Measurements from ENCODE around the gene KEAP1.
A peak's percentile ranks its signal among the peaks of the same experiment; 100 is the strongest.
"Not testable (repeated sequence)": the region's sequence is repeated elsewhere in the genome, so short reads cannot be mapped to it uniquely, and the experiment has no call there.

The KEAP1 gene

DNA sequence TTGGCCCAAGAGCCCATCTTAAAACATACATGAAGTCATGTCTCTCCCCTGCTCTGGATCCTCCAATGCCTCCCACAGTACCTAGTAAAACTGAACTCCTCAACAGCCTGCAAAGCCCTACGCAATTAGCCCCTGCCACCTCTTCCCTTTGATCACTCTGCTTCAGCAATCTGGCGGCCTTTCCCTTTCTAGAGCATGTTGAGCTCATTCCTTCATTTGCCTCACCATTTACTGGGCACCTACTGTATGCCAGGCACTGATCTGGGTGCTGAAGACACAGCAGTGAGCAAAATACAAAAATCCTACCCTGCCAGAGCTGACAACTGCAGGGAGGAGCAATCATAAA is 2.9 kb downstream of the KEAP1 start:
- DNase-seq (ENCODE audit: low read depth in 4 of 4, low spot score in 1 of 4), result no peak

DNA sequence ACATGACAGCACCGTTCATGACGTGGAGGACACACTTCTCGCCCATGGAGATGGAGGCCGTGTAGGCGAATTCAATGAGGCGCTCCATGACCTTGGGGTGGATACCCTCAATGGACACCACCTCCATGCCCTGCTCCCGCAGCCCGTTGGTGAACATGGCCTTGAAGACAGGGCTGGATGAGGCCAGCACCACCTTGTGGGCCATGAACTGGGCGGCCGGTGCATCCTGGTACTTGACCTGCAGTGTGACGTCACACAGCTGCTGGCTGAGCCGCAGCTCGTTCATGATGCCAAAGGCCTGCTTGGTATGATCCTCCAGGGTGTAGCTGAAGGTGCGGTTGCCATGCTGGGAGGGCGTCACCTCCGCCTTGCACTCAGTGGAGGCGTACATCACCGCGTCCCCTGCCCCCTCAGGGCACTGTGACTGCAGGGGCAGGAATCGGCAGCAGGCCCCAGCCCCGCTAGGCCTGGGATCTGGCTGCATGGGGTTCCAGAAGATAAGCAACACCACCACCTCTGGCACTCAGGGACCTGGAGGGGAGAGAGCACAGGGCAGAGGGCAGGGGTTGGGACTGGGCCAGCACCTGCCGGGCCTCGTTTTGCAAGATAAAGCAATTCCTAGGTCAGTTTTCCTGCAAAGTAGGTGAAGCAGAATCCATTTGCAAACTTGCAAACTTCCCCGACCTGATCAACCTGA is 3.5 kb downstream of the KEAP1 start:
- DNase-seq (ENCODE audit: low read depth in 4 of 4, low spot score in 1 of 4), result no peak

DNA sequence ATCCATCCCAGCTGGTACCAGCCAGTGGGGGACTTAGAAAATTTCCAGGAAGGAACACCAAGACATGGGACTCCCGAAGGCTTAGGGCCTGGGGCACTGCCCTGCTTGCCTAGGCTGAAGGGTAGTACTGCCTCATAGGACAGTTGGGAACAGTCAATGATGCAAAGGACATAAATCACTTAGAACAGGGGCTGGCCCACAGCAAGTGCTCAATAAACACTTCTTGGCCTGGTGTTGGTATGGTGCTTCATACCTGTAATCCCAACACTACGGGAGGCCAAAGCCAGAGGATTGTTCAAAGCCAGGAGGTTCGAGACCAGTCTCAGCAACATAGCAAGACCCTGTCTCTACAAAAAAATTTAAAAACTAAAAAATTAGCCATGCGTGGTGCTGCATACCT is 5.8 kb downstream of the KEAP1 start:
- DNase-seq (ENCODE audit: low read depth in 4 of 4, low spot score in 1 of 4), result no peak

DNA sequence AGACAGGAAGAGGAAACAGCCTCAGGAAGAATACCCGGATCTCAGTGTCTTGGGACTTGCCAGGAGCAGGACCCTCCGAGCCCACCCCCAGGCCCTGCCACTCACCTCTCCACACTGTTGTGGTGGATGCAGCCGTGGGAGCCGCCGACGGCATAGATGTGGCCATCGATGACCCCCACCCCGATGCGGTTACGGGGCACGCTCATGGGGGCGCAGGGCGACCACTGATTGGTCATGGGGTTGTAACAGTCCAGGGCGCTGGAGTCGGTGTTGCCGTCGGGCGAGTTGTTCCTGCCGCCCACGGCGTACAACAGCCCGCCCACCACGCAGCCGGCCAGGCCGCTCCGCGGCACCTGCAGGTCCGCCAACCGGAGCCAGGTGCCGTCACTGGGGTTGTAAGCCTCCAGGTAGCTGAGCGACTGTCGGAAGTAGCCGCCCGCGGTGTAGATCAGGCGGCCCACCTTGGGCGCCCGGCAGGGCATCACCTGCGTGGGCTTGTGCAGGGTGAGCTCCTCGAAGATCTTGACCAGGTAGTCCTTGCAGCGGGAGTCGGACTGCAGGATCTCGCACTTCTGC is 11.6 kb downstream of the KEAP1 start:
- no peak for DNase-seq (ENCODE audit: low read depth in 4 of 4, low spot score in 1 of 4)

DNA sequence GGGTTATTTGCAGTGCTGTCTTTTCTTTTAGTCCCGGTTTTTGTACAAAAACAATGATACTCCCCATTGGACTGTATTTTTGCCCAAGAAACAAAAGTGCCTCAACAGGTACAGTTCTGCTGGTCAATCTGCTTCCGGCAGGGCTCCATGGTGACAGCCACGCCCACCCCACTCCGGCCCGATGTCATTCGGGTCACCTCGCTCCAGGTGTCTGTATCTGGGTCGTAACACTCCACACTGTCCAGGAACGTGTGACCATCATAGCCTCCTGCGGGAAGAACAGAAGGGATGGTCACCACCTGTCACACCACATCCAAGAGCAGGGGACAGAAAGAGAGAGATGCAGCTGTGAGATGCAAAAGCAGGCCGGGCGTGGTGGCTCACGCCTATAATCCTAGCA is 16.6 kb downstream of the KEAP1 start:
- DNase-seq (ENCODE audit: low read depth in 4 of 4, low spot score in 1 of 4), result no peak

DNA sequence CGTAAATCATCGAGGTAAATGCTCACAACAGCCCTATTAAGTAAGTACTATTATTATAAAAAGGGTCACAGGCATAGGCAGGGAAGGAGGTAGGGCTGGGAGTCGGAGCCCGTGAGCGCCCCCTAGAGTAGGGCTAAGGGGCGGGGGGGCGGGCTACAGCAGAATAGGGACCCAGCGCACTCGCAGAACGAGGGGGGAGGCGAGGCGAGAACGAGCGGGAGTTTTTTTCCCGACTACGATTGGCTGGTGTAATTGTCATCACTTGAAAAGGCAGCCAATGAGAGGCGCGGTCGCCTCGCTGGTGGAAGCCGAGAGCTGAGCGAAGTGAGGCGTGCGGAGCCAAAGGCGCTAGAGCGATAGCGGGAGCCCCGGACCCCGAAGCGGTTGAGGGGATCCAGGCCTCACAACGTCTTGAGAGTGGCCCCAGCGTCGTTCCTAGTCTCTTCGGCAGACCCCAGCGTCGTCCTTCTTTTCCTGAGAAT is 24.2 kb downstream of the KEAP1 start:
- DNase-seq (ENCODE audit: low read depth in 4 of 4, low spot score in 1 of 4), result peak; percentile 63 to 83 (median 81)

DNA sequence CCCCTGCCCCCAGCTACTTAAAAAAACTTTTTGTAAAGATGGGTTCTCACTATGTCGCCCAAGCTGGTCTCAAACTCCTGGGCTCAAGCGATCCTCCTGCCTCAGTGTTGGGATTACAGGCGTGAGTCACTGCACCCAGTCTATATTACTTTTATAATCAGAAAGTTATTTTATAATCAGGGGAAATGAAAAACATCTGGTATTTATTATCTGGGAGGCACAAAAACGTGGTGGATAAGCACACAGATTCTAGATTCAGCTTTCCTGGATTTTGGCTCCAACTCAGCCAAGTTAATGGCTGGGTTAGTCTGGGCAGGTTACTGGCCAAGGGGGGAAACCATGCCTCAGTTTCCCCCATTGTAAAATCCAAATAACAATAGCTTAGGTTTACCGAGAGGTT is 24.7 kb downstream of the KEAP1 start:
- DNase-seq (ENCODE audit: low read depth in 4 of 4, low spot score in 1 of 4), result no peak

DNA sequence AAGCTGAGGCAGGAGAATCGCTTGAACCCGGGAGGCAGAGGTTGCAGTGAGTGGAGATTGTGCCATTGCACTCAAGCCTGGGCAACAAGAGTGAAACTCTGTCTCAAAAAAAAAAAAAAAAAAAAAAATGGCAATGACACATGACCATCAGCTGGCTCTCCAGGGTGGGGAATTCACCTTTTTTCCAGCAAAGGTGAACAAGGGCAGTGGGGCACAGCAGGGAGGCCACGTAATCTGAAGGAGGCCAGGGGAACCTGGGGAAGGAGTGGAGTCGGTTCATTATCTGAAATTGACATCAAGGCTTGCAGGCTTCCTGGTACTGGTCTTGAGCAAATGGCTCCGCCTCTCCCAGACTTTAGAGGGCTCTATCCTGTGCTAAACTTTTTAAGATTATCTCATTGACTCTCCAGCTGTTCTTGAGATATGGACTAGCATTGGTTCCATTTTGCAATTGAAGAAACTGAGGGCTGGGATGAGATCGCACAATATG is 28.1 kb downstream of the KEAP1 start:
- DNase-seq (ENCODE audit: low read depth in 4 of 4, low spot score in 1 of 4), result no peak

DNA sequence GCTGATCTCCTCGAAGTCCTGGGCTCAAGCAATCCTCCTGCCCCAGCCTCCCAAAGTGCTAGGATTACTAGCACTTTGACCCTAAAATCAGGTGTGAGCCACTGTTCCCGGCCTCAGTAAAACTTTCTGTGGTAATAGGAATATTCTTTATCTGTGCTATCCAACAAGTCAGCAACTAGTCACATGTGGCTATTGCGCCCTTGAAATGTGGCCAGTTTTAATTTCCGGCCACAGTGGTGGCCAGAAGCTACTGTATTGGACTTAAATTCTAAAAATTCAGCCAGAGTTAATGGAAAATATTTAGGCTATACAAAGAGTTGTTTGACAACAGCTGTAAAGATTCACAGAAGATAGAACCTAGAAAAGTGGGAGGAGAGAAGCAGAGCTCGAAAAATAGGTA is 30.0 kb downstream of the KEAP1 start:
- DNase-seq (ENCODE audit: low read depth in 4 of 4, low spot score in 1 of 4), result no peak

DNA sequence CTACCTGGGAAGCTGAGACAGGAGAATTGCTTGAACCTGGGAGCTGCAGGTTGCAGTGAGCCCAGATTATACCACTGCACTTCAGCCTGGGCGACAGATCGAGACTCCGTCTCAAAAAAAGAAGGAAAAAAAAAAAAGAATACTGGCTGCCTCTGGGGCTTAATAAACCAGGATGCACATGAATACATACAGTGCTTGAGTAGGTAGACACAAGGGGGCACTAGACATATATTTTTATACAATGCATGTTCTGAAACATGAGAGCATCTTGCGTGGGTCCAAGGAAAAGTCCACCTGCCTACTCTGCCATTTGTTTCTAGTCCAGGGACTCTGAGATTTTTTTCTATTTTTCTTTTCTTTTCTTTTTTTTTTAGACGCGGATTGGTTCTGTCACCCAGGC is 31.2 kb downstream of the KEAP1 start:
- no peak for DNase-seq (ENCODE audit: low read depth in 4 of 4, low spot score in 1 of 4)

DNA sequence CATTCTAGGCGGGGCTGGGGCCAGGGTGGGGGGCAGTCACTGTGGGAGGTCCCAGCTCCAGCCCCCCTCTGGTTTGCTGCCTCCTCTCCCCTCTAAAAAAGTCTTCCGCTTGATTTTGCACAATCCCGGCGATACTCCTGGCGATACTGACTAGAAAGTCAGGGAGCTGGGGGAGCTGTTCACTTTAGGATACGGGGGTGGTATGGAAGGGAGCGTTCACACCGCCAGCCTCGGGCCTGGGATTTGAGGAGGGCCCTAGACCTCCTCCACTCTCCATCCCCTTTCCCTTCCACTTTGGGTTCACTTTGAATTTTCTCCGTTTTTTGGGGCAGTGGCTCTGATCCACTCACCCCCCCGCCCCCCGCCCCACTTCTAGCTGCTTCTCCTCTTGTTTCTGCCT is 35.0 kb downstream of the KEAP1 start:
- no peak for DNase-seq (ENCODE audit: low read depth in 4 of 4, low spot score in 1 of 4)

DNA sequence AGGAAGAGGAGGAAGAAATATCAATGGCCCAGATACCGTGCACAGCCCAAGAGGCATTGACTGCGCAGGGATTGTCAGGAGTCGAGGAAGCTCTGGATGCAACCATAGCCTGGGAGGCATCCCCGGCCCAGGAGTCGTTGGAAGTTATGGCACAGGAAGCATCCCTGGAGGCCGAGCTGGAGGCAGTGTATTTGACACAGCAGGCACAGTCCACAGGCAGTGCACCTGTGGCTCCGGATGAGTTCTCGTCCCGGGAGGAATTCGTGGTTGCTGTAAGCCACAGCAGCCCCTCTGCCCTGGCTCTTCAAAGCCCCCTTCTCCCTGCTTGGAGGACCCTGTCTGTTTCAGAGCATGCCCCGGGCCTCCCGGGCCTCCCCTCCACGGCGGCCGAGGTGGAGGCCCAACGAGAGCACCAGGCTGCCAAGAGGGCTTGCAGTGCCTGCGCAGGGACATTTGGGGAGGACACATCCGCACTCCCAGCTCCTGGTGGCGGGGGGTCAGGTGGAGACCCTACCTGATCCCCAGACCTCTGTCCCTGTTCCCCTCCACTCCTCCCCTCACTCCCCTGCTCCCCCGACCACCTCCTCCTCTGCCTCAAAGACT is 36.0 kb downstream of the KEAP1 start:
- no peak for DNase-seq (ENCODE audit: low read depth in 4 of 4, low spot score in 1 of 4)

DNA sequence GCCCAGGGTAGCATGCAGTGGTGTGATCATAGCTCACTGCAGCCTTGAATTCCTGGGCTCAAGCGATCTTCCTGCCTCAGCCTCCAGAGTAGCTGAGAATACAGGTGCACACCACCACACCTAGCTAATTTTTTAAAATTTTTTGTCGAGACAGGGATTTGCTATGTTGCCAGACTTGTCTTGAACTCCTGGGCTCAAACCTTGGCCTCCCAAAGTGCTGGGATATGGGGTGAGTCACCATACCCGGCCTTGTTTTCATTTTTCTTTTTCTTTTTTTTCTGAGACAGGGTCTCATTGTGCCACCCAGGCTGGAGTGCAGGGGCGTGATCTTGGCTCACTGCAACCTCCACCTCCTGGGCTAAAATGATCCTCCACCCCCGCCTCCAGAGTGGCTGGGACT is 38.7 kb downstream of the KEAP1 start:
- DNase-seq (ENCODE audit: low read depth in 4 of 4, low spot score in 1 of 4), result no peak

DNA sequence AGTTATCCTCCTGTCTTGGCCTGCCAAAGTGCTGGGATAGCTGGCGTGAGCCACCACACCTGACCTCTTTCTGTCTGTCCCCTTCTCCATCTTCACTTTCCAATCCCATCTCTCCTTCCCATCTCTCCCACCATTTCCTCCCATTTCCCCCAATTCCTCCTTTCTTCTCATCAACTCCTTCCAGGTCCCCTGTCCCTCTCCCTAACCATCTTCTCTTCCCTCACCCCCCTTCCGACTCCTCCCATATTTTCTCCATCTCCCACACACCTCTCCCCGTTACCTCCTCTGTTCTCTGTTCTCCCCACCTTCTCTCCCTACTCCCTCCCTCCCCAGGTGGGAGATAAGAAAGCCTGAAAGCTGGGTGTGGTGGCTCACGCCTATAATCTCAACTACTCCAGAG is 40.6 kb downstream of the KEAP1 start:
- no peak for DNase-seq (ENCODE audit: low read depth in 4 of 4, low spot score in 1 of 4)

DNA sequence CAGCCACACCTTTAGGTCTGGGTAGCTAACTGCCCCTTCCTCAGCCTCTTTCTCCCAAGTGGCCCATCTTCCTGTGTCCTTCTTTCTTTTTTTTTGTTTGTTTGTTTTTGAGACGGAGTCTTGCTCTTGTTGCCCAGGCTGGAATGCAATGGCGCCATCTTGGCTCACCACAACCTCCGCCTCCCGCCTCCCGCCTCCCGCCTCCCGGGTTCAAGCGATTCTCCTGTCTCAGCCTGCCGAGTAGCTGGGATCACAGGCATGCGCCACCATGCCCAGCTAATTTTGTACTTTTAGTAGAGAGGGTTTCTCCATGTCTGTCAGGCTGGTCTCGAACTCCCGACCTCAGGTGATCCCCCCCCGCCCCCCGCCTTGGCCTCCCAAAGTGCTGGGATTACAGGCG is 41.1 kb downstream of the KEAP1 start:
- not testable (repeated sequence) for DNase-seq (ENCODE audit: low read depth in 4 of 4, low spot score in 1 of 4)

DNA sequence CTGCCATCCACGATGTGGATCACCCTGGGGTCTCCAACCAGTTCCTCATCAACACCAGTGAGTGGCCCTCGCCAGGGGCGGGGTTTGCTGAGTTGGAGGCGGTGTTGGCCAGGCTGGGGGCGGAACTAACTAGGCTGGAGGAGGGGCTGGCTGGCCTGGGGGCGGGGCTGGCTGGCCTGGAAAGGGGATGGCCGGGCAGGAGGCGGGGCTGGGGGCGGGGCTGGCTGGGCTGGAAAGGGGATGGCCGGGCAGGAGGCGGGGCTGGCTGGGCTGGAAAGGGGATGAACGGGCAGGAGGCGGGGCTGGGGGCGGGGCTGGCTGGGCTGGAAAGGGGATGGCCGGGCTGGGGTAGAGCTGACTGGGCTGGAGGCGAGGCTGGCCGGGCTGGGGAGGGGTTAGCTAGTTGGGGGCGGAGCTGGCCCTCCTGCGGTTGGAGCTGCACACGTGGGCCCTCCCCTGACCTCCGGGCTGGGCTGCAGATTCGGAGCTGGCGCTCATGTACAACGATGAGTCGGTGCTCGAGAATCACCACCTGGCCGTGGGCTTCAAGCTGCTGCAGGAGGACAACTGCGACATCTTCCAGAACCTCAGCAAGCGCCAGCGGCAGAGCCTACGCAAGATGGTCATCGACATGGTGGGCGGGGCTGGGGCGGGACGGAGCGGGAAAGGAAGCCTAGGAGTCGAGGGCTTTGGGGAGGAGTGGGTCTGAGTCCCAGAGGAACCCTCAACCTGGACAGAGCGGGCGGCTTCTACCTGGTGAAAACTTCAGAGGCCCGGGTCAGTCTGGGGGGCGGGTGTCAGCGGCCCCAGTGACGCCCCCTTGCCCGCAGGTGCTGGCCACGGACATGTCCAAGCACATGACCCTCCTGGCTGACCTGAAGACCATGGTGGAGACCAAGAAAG is 41.9 kb downstream of the KEAP1 start:
- DNase-seq (ENCODE audit: low read depth in 4 of 4, low spot score in 1 of 4), result peak; percentile 37 to 84 (median 72)

DNA sequence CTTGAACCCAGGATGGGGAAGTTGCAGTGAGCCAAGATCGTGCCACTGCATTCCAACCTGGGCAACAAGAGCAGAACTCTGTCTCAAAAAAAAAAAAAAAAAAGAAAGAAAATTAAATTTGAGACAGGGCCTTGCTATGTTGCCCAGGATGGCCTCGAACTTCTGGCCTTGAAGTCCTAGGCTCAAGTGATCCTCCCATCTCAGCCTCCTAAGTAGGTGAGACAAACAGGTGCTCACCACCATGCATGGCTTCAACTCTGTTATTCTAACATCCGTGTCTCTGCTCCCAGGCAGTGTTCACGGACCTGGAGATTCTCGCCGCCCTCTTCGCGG is 42.5 kb downstream of the KEAP1 start:
- DNase-seq (ENCODE audit: low read depth in 4 of 4, low spot score in 1 of 4), result no peak

DNA sequence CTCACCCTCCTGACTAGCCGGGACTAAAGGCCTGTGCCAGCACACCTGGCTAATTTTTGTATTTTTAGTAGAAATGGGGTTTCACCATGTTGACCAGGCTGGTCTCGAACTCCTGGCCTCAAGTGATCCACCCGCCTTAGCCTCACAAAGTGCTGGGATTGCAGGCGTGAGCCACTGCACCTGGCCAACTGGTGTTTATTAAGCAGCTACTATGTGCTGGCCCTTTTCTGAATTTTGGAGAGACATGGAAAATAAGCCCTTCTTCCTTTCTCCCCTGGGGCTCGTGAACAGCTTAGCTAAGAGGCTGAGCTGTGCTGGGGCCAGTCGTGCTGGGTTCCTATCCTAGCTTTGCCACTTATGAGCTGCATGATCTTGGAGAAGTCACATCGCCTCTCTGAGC is 44.4 kb downstream of the KEAP1 start:
- not testable (repeated sequence) for DNase-seq (ENCODE audit: low read depth in 4 of 4, low spot score in 1 of 4)

DNA sequence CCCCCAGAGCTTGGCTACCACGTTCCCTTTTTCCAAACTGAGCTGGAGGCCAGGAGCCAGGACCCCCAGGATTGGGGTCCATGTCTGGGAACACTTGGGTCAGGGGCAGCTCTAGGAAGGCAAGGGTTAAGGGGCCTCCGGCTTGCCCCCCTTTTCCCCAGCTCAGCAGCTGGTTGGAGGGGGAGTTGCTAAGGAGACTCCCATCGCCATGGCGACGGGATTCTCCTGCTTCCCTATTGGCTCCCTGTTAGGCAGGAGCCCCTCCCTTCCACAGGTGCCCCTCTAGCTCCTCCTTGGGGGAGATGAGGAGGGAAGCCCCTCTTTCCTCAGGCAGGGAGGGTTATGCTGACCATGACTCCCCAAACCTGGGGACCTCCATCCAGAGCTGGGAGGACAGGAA is 48.9 kb downstream of the KEAP1 start:
- no peak for DNase-seq (ENCODE audit: low read depth in 4 of 4, low spot score in 1 of 4)

DNA sequence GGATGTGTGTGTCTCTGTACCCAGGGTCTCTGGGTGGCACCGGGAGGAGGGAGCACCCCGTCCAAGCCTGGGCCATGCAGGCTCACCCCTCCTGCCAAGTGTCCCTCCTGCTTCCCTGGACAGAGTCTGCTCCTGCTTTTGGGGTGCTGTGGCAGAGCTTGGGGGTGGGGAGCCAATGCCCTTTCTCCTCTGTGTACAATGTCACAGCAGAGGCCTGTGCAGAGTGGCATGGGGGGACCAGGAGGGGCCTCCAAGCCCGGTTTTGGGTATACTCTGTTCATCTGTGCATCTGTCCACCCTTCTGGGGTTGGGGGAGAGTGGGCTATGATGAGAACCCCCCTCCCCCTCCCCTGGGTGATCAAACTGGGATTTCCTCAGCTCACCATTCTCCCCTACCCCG is 49.3 kb downstream of the KEAP1 start:
- DNase-seq (ENCODE audit: low read depth in 4 of 4, low spot score in 1 of 4), result no peak

DNA sequence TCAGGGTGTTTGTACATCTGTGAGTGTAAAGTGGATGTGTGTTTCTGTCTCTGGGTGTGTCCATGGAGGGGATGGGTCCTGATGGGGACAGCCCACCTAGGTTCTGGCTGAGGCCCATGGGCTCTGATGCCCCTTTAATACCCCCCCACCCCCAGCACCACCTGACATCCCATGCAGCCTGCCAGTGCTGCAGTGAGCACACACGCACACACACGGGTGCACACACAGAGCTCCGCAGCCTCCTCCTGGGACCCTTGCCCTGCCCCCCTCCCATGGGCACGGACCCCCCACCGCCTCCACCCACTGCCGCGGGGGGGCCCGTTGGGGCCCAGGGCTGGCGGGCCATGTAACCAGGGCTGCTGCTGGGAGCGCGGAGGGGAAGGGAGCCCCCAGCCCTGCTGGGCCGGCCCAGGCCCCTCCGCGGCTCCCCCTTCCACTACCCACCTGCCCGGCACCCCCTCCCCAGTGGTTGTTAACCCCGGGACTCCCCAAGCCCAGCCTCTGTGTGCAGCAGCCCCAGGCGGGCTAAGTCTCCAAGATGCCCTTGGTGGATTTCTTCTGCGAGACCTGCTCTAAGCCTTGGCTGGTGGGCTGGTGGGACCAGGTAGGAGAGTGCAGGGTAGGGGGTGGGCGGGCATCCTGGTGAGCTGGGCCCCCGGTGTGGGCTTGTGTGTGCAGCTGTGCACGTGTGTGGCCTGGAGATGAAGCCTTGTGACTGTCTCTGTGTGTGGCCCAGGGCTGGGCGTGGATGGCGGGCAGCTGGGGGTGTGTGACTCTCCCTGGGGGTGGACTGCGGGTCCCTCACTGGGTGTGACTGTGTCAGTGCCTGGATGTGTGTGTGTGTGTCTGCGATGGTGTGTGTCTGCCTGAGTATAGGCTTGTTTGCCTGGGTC is 50.2 kb downstream of the KEAP1 start:
- no peak for DNase-seq (ENCODE audit: low read depth in 4 of 4, low spot score in 1 of 4)

Measured in stimulated activated CD4-positive, alpha-beta T cell treated with anti-CD3 and anti-CD28 coated beads, Interleukin-1b, Interleukin-23, amount 100 ng/mL, for 24 hours (primary cell).